DOHH2 (cell line): ENCODE measurements around the gene DLX4.

ENCODE experiments used
- EZH2phosphoT487 ChIP-seq: fragments of 200-600 bp; sonication (generic); IDR thresholded peaks from 2 replicates; pipeline ENCODE4 v1.6.1; 2017; ENCODE audit warnings: borderline replicate concordance, mild to moderate bottlenecking, antibody characterized with exemption, low read length, moderate library complexity, mixed read lengths
- TF ChIP-seq, protein P1 (sequence below): fragments of 200-600 bp; sonication (generic); IDR thresholded peaks from one replicate; pipeline ENCODE4 v1.5.1; 2014; ENCODE audit warnings: antibody characterized with exemption, mild to moderate bottlenecking, low read depth, low read length; ENCODE audit not compliant: poor library complexity, severe bottlenecking

DNA sequence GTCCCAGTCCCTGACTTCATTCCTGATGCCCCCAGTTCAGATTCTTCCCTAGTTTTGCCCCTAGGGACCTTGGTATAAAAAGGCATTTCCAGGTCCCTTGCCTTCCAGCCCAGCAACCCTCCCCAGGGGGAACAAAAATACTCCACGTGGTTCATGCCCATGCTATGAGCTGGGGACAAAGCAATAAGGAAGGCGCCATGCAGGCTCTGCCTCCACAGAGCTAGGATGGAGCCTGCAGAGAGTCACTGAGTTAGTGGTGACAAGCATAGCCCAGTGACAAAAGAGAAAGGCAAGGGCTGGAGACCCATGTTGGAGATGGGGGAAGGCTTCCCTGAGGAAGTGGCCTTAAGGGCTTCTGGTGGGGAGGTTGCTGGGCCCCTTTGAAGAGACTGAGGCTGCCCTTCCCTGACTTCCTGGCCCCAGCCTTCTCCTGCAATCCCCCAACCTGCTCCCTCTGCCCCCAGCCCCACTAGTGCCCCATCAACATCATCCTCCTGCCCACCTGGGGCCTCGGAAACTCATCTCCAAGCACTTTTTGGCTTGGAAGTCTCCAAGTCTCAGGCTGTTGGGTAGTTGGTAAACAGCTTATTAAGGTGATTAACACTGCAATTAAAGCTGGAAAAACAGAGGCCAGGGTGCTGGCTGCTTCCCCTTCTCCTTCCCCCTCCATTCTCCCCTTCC lies 16.5 kb downstream of the DLX4 start:
- TF ChIP-seq, protein P1, sequence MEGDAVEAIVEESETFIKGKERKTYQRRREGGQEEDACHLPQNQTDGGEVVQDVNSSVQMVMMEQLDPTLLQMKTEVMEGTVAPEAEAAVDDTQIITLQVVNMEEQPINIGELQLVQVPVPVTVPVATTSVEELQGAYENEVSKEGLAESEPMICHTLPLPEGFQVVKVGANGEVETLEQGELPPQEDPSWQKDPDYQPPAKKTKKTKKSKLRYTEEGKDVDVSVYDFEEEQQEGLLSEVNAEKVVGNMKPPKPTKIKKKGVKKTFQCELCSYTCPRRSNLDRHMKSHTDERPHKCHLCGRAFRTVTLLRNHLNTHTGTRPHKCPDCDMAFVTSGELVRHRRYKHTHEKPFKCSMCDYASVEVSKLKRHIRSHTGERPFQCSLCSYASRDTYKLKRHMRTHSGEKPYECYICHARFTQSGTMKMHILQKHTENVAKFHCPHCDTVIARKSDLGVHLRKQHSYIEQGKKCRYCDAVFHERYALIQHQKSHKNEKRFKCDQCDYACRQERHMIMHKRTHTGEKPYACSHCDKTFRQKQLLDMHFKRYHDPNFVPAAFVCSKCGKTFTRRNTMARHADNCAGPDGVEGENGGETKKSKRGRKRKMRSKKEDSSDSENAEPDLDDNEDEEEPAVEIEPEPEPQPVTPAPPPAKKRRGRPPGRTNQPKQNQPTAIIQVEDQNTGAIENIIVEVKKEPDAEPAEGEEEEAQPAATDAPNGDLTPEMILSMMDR = no peak
- TF ChIP-seq EZH2phosphoT487 = no peak
